ENCODE data around the gene SERF2.
"Not testable (repeated sequence)": the region's sequence is repeated elsewhere in the genome, so short reads cannot be mapped to it uniquely, and the experiment has no call there.

SERF2 gene

GRCh38 chr15:43830691-43831275 is 38.7 kb downstream of the SERF2 start:
- not testable (repeated sequence) for ATAC-seq

- not testable (repeated sequence) for ATAC-seq
Observed at GRCh38 chr15:43831519-43832052, 39.5 kb downstream of the SERF2 start.

GRCh38 chr15:43832485-43832884 is 40.4 kb downstream of the SERF2 start:
- ATAC-seq: not testable (repeated sequence)

GRCh38 chr15:43845421-43845820 is 53.3 kb downstream of the SERF2 start:
- no peak for ATAC-seq

All from activated CD4-positive, CD25-positive, alpha-beta regulatory T cell treated with anti-CD3 and anti-CD28 coated beads, Interleukin-2, amount 50 U/mL, for 24 hours (primary cell).